ENCODE results near the gene PIP4K2B. TPM values are rescaled to one million over a fixed set of nuclear protein-coding genes. Genes with fewer than 3 reads are reported as not detected.
A peak's percentile ranks its signal among the peaks of the same experiment; 100 is the strongest.

PIP4K2B gene
- total RNA-seq (2021) = 40.6 and 47.4 TPM in 2 replicates
- percentile 74 among the genes with signal in this experiment for Bru-seq, nascent RNA
- BruChase-seq, experiment 1, labeled RNA remaining after a 2-hour chase = percentile 84 among the genes with signal in this experiment
- percentile 89 among the genes with signal in this experiment for BruChase-seq, experiment 2, labeled RNA remaining after a 6-hour chase
- long read RNA-seq, full-length matches to known transcripts = 1 of 14 reads
- long read RNA-seq, partial matches to known transcripts = 2 of 14 reads
- long read RNA-seq, other reads (novel, unspliced or antisense) = 11 of 14 reads

DNA sequence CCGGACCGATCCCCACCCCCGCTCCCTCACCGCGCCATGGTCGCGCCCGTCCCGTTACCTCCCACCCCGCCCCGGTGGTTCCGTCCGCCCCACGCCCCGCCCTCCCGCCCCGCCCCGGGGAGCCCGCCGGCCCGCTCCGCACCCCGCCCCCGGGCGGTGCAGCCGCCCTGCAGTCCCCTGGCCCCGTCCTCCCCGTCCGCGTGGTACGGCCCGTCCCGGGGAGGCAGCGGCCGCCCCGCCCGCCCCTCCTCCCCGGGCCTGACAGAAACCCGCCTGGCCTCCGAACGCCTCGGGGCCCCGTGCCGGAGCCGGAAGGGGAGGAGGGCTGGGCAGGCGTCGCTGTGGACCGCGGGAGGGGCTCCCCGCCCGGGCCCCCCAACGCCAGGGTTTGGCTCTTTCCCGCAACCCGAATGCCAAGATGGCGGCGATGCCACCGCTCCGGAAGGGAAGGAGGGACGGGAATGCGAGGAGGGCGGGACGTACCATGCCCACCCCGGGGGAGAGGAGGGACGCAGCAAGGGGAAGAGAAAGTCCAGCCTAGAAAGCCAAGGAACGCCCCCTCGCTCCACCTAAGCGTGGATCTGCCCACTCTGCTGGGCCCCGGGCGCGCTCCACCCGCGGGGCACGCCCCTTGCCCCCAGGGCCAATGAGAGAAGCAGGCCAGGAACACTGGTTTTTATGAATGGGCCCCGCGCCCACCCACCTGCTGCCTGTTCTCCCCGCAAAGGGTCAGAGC, at the start of gene PIP4K2B:
TSS of gene PIP4K2B (minus strand) at position 56 of the 736 bp plus-strand sequence. CDS start 132 bp downstream, outside the sequence.
- peak within 1 kb of the TSS; percentile 92 for H3K4me3 ChIP-seq
- H4K20me1 ChIP-seq (ENCODE audit: insufficient read depth) = peaks cover 19% of the 10 kb centered on the region
- no peaks in the 10 kb centered on the region for H3K9me3 ChIP-seq (ENCODE audit: insufficient read depth, low read depth)
- H3K4me2 ChIP-seq = peak within 1 kb of the TSS; percentile 81
- peak within 1 kb of the TSS; percentile 69 for H2AFZ ChIP-seq
- POLR2A ChIA-PET (ENCODE audit: unreplicated experiment) = interaction anchor here (0.6 to 0.7 kb wide), 3 partner anchors 13 to 102 kb away, joined by 3 to 5 read pairs (median 3); no protein-coding TSS in a partner anchor
- DNase-seq = peak; percentile 89 to 95
- H3K9me2 ChIP-seq (ENCODE audit: insufficient read depth) = no peaks in the 10 kb centered on the region
- H3K4me1 ChIP-seq (replicated peaks; ENCODE audit: insufficient read depth) = peaks cover 23% of the 10 kb centered on the region
- TSS peak; percentile 89 for BruUV-seq (replicated peaks)
- intact Hi-C loops (cut with micrococcal nuclease; ENCODE audit: unreplicated experiment) = loop anchor here (5.0 to 10.0 kb wide), 2 partner anchors 47 to 65 kb away; partner anchors contain the start of gene PSMB3
- no peaks in the 10 kb centered on the region for H3K27me3 ChIP-seq (ENCODE audit: insufficient read depth, low read depth)
- TF ChIP-seq CTCF (conservative IDR thresholded peaks at IDR 0.05) = no peak
- no peak for TF ChIP-seq EZH2 (IDR thresholded peaks at IDR 0.05; ENCODE audit: low read depth)
- H3K36me3 ChIP-seq (ENCODE audit: low read depth) = peaks cover 30% of the 10 kb centered on the region
- CTCF ChIA-PET = no interaction called here
- H3F3A ChIP-seq (ENCODE audit: insufficient read depth, low read depth) = peaks cover 34% of the 10 kb centered on the region
- H3K79me2 ChIP-seq (ENCODE audit: low read depth) = peaks cover 44% of the 10 kb centered on the region
- H3K27ac ChIP-seq = peak within 1 kb of the TSS; percentile 96

GRCh38 chr17:38848557-38848891, 49.2 kb upstream of the PIP4K2B start:
- intact Hi-C loops (cut with micrococcal nuclease; ENCODE audit: unreplicated experiment) = no loop called here
- H3K4me1 ChIP-seq (replicated peaks; ENCODE audit: insufficient read depth) = peaks cover 39% of the 10 kb centered on the region
- H3K4me3 ChIP-seq = no peak overlapping the region
- peaks cover 52% of the 10 kb centered on the region for H3K79me2 ChIP-seq (ENCODE audit: low read depth)
- H3K27me3 ChIP-seq (ENCODE audit: insufficient read depth, low read depth) = no peaks in the 10 kb centered on the region
- H3K9me2 ChIP-seq (ENCODE audit: insufficient read depth) = no peaks in the 10 kb centered on the region
- no peak for DNase-seq
- peaks cover 60% of the 10 kb centered on the region for H4K20me1 ChIP-seq (ENCODE audit: insufficient read depth)
- POLR2A ChIA-PET (ENCODE audit: unreplicated experiment) = interaction anchor here (0.6 kb wide), 1 partner anchor 50 kb away, joined by 3 read pairs; no protein-coding TSS in a partner anchor
- H2AFZ ChIP-seq = no peak overlapping the region
- peak overlapping the region; percentile 3; the same call in 1 of the 2 replicates for H3K27ac ChIP-seq
- BruUV-seq (replicated peaks) = no TSS peak
- TF ChIP-seq EZH2 (IDR thresholded peaks at IDR 0.05; ENCODE audit: low read depth) (no peak), CTCF (conservative IDR thresholded peaks at IDR 0.05) (no peak)
- no peaks in the 10 kb centered on the region for H3K9me3 ChIP-seq (ENCODE audit: insufficient read depth, low read depth)
- CTCF ChIA-PET = no interaction called here
- H3F3A ChIP-seq (ENCODE audit: insufficient read depth, low read depth) = peaks cover 96% of the 10 kb centered on the region
- peaks cover 55% of the 10 kb centered on the region for H3K36me3 ChIP-seq (ENCODE audit: low read depth)
- H3K4me2 ChIP-seq = no peak overlapping the region

GRCh38 chr17:38844261-38844757, 45.0 kb upstream of the PIP4K2B start:
- Histone ChIP-seq H4K20me1 (ENCODE audit: insufficient read depth) (peaks cover 23% of the 10 kb centered on the region), H3K9me3 (ENCODE audit: insufficient read depth, low read depth) (no peaks in the 10 kb centered on the region), H3F3A (ENCODE audit: insufficient read depth, low read depth) (peaks cover 54% of the 10 kb centered on the region), H3K27ac (peak overlapping the region; percentile 78), H2AFZ (no peak overlapping the region), H3K36me3 (ENCODE audit: low read depth) (peaks cover 19% of the 10 kb centered on the region), H3K27me3 (ENCODE audit: insufficient read depth, low read depth) (no peaks in the 10 kb centered on the region), H3K4me3 (peak overlapping the region; percentile 2; the same call in 1 of the 2 replicates), H3K79me2 (ENCODE audit: low read depth) (peaks cover 10% of the 10 kb centered on the region), H3K9me2 (ENCODE audit: insufficient read depth) (no peaks in the 10 kb centered on the region), H3K4me1 (replicated peaks; ENCODE audit: insufficient read depth) (peaks cover 18% of the 10 kb centered on the region), H3K4me2 (peak overlapping the region; percentile 69)
- TF ChIP-seq EZH2 (IDR thresholded peaks at IDR 0.05; ENCODE audit: low read depth) = no peak
- no peak for TF ChIP-seq CTCF (conservative IDR thresholded peaks at IDR 0.05)
- POLR2A ChIA-PET (ENCODE audit: unreplicated experiment) = interaction anchor here (0.6 to 0.7 kb wide), 3 partner anchors 10 to 380 kb away, joined by 4 to 12 read pairs (median 4); no protein-coding TSS in a partner anchor
- DNase-seq = peak; percentile 68 to 69
- BruUV-seq (replicated peaks) = no TSS peak
- intact Hi-C loops (cut with micrococcal nuclease; ENCODE audit: unreplicated experiment) = no loop called here
- CTCF ChIA-PET = interaction anchor here (0.6 kb wide), 1 partner anchor 25 kb away, joined by 5 read pairs; no protein-coding TSS in a partner anchor
